Thoracic aorta (tissue), 2 donors: ENCODE results near the gene SHCBP1. TPM values are rescaled to one million over a fixed set of nuclear protein-coding genes. Genes with fewer than 3 reads are reported as not detected.
"Not testable (repeated sequence)": the region's sequence is repeated elsewhere in the genome, so short reads cannot be mapped to it uniquely, and the experiment has no call there.

Experiments
- ATAC-seq: fragments of 150-250 bp; one replicate; pipeline ENCODE4 v1.8.0; 2017; ENCODE audit warnings: low read depth; ENCODE audit not compliant: insufficient number of reproducible peaks, low FRiP score
- DNase-seq: peaks from one replicate; pipeline ENCODE4 v3.0.0-alpha.2; 2020; ENCODE audit warnings: low spot score
- H3K27ac ChIP-seq, 2 donors: fragments of 200-600 bp; sonication (generic); 1 replicate in 1 of 2; 2 replicates in 1 of 2; pipeline ENCODE4 v1.5.1; 2016; ENCODE audit warnings: mild to moderate bottlenecking in 2 of 2, moderate library complexity in 2 of 2
- H3K27me3 ChIP-seq: fragments of 200-600 bp; sonication (generic); replicated peaks from 2 replicates; pipeline ENCODE4 v1.6.0; 2016; ENCODE audit warnings: mild to moderate bottlenecking; ENCODE audit not compliant: insufficient read depth
- H3K36me3 ChIP-seq: fragments of 200-600 bp; sonication (generic); one replicate; pipeline ENCODE4 v1.5.1; 2016
- H3K4me1 ChIP-seq, 2 donors: fragments of 200-600 bp; sonication (generic); 1 replicate in 1 of 2; 2 replicates in 1 of 2; pipeline versions ENCODE4 v1.5.1 to v1.6.0; 2016; ENCODE audit warnings: low read depth in 2 of 2, mild to moderate bottlenecking in 1 of 2; ENCODE audit not compliant: control insufficient read depth in 1 of 2
- H3K4me3 ChIP-seq: fragments of 200-600 bp; sonication (generic); 2 replicates; pipeline ENCODE4 v1.5.1; 2016; ENCODE audit warnings: mild to moderate bottlenecking
- H3K9me3 ChIP-seq: fragments of 200-600 bp; sonication (generic); 2 replicates; pipeline ENCODE4 v1.5.1; 2016
- total RNA-seq, 2 donors: library from RNA; depleted of rRNA; stranded (reverse); fragments of >200 nt; gene quantifications; one replicate each; pipeline versions ENCODE4 v1.1.0 to v1.2.3, GENCODE V29; 2016
- TF ChIP-seq, protein P1 (sequence below): fragments of 200-600 bp; sonication (generic); IDR thresholded peaks from one replicate; pipeline ENCODE4 v1.5.1; 2019; ENCODE audit warnings: antibody characterized with exemption

SHCBP1 gene
- total RNA-seq, 2 donors from 2014 or later = 0.49 to 0.54 TPM

DNA sequence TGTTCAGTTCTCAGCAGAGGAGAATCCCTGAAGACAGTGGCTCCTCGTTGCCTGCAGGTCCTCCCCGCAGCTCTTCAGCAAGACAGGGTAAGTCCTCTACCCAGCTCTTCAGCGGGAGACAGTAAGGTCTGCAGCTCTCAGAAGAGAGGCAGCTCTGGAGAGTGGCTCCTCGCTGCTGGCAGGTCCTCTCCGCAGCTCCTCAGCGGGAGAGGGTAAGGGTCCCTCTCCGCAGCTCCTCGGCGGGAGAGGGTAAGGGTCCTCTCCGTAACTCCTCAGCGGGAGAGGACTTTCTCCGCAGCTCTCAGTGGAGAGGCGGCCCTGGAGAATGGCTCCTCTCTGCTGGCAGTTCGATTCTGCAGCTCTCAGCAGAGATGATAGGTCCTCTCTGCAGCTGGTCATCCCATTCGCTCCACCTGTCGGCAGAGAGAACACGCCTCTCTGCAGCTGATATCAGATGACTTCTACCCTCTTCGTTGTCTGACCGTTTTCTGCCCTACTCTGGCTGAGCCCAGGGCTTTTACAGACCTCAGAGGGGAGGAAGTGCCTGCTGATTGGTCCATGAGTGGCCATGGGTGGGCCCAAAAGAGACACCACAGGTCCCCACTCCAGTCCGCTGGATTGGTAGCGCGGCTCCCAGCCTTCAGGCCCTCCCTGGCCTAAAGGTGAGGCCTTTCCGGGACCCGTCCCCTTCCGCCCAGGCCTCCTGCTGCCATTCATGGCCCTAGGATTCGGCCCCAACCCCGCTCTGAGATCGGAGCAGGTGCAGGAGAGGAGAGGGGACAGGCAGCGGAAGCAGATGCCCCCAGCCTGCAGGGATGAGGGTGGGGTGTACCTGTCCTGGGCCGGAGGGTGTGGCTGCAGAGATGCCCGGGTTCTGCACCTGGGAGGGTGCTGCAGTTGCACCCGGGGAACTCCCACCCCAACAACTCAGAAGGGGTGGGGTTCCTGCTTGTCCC is 11.9 kb upstream of the SHCBP1 start:
- Histone ChIP-seq H3K36me3 (no peaks in the 10 kb centered on the region), H3K4me1 (no peaks in the 10 kb centered on the region), H3K27ac (no peak overlapping the region), H3K9me3 (no peaks in the 10 kb centered on the region), H3K27me3 (no peaks in the 10 kb centered on the region), H3K4me3 (no peak overlapping the region)
- DNase-seq (no peak), ATAC-seq (no peak)
- TF ChIP-seq, protein P1, sequence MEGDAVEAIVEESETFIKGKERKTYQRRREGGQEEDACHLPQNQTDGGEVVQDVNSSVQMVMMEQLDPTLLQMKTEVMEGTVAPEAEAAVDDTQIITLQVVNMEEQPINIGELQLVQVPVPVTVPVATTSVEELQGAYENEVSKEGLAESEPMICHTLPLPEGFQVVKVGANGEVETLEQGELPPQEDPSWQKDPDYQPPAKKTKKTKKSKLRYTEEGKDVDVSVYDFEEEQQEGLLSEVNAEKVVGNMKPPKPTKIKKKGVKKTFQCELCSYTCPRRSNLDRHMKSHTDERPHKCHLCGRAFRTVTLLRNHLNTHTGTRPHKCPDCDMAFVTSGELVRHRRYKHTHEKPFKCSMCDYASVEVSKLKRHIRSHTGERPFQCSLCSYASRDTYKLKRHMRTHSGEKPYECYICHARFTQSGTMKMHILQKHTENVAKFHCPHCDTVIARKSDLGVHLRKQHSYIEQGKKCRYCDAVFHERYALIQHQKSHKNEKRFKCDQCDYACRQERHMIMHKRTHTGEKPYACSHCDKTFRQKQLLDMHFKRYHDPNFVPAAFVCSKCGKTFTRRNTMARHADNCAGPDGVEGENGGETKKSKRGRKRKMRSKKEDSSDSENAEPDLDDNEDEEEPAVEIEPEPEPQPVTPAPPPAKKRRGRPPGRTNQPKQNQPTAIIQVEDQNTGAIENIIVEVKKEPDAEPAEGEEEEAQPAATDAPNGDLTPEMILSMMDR = no peak

DNA sequence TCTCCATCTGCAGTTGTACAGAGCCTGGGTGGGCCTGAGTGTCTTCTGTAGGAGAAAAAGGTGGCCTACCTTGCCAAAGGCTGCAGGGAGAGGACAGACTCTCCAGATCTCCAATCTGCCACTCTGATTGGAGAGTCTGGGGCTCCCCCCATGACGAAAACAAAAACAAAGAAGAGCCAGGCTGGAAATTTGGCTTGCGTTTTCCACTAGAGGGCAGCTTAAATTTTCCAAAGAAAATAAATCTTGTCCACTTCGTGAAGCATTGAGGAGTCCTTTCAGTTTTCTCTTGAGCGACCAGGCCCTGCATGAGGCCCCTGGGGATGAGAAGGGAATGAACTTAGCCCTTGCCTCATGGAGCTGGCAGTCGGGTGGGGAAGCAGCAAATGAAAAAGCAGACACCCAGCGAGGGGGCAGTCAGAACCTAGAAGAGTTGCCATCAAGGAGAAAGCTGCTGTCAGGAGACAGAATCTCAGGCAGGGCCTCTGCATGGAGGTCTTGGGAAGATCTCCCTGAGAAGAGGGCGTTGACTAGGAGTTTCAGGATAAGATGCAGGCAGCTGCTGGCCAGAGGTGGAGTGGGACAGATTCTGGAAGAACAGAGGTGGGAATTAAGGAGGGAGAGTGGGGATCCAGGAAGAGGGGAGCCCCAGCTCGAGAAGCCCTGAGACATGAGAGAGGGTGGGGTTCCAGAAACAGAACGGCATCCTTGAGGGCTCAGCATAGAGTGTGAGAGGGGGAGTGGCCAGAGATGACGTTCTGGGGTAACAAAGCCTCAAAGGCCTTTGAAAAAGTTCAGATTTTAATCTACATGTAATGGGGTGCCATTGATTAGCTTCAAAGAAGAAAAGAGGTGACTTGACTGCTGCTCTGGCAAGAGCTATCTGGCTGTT is 8.4 kb upstream of the SHCBP1 start:
- Histone ChIP-seq H3K27ac (no peak overlapping the region), H3K27me3 (no peaks in the 10 kb centered on the region), H3K4me1 (no peaks in the 10 kb centered on the region), H3K4me3 (no peak overlapping the region), H3K36me3 (no peaks in the 10 kb centered on the region), H3K9me3 (no peaks in the 10 kb centered on the region)
- DNase-seq = no peak
- no peak for ATAC-seq
- TF ChIP-seq, protein P1 = no peak

DNA sequence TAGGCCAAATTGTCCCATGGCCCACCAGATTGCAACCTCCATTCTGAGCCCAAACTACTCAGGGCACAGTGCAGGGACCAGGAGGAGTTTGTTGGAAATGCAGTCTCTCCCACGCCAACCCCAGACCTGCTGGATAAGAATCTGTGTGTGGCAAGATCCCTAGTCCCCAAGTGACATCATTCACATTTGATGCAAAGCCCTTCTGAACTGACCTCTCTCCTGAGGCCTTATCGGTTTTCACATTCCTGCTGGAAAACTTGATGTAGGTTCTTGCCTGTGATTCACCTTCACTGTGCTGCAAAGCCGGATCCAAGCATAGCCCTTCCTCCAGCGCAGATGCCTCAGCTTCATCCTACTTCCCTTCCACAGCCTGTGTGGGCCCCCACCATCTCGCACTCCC is 6.6 kb upstream of the SHCBP1 start:
- Histone ChIP-seq H3K4me1 (no peaks in the 10 kb centered on the region), H3K27me3 (no peaks in the 10 kb centered on the region), H3K36me3 (no peaks in the 10 kb centered on the region), H3K4me3 (no peak overlapping the region), H3K9me3 (no peaks in the 10 kb centered on the region), H3K27ac (no peak overlapping the region)
- DNase-seq (no peak), ATAC-seq (no peak)
- TF ChIP-seq, protein P1 = no peak

DNA sequence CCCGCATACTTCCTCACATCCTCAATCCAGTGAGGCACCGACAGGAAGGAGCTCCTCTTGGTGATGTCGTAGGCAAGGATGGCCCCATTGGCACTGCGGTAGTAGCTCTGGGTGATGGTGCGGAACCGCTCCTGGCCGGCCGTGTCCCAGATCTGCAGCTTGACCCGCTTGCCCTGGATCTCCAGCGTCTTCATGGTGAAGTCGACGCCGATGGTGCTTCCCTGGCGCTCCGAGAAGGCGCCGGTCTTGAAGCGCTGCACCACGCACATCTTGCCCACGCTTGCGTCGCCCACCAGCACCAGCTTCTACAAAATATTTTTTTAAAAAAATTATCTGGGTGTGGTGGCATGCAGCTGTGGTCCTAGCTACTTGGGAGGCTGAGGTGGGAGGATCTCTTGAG is 5.5 kb upstream of the SHCBP1 start:
- not testable (repeated sequence) for H3K4me3 ChIP-seq, H3K27me3 ChIP-seq, H3K4me1 ChIP-seq, ATAC-seq, H3K27ac ChIP-seq, DNase-seq, H3K36me3 ChIP-seq, H3K9me3 ChIP-seq

DNA sequence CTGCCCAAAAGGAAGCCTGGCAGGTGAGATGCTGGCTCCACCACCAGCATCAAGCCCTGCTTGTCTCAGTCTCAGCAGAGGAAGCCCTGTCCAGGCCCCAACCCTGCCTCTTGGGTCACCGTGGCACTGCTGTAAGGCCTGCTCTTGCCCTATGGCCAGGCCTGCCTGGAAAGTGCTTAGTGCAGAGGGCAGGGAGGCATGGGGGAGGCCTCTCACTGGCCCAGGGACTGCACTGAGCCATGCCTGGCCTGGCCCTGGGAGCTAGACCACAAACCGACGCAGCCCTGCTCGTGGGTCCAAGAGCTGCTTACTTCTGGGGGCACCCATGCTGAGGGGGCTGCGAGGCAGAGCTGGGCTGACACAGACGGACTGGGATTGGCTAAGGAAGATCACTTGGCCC is 3.7 kb upstream of the SHCBP1 start:
- not testable (repeated sequence) for H3K9me3 ChIP-seq, H3K27me3 ChIP-seq, DNase-seq, H3K27ac ChIP-seq, H3K36me3 ChIP-seq, H3K4me1 ChIP-seq, H3K4me3 ChIP-seq, ATAC-seq

DNA sequence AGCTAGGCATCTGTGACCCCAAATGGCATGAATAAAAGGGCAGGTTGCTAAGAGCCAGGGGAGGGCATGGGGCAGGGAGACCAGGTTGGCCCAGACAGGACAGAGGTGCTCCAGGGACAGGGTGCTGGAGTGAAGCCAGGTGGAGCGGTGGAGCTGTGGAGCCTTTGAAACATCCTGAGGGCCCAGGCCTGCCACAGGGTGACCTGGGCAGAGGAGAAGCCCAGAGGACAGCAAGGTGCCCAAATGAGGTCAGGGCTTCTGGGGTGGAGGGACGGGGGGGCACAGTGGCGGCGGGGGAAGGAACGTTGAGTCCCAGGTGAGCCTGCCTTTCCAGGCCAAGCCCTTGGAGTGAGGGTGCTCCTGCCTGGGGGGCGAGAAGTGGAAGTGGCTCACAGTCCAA is 2.5 kb upstream of the SHCBP1 start:
- not testable (repeated sequence) for ATAC-seq, H3K27me3 ChIP-seq, H3K36me3 ChIP-seq, H3K27ac ChIP-seq, H3K4me3 ChIP-seq, H3K9me3 ChIP-seq, DNase-seq, H3K4me1 ChIP-seq

DNA sequence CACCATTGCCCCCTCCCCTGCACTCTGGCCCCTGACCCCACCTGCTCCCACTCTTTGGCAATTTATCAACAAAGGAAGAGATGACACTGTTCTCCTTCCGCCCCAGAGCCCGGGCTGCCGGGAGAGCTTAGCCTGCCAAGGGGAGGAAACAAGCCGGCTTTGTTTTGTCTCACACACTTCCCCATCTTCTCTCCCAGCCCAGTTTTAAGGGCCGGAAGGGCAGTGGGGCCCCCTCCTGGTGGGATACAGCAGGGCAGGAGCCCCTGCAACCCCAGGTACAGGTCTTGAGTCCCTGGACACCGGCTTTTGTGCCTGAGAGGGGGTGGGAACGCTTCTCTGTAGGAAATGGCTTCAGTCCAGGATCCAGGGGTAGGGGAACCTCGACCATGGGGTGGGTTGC is 2.1 kb upstream of the SHCBP1 start:
- not testable (repeated sequence) for ATAC-seq

More for the DNA sequence above, 2.1 kb upstream of the SHCBP1 start:
- not testable (repeated sequence) for H3K4me3 ChIP-seq, H3K9me3 ChIP-seq, H3K27ac ChIP-seq, DNase-seq, H3K4me1 ChIP-seq, H3K36me3 ChIP-seq, H3K27me3 ChIP-seq
